ENCODE results near the gene SRGAP2B.
"Not testable (repeated sequence)": the region's sequence is repeated elsewhere in the genome, so short reads cannot be mapped to it uniquely, and the experiment has no call there.

DNA sequence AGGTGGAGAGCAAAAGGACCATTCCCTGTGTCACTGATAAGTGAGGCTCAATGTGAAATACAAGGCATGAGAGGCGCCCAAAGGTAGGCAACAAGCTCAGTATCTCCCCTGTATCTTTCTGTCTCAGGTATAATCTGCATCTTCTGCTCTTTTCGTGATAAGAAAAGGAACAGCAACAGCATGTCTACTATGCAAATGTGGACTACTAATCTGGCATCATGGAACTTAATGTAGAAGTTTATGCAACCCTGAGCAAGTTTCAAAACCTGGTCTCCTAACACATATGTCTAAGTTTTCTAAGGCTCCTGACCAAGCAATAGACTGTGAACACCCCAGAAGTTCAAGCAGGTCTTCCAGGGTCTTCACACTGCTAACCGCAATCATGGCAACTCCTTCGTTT is 81.8 kb downstream of the SRGAP2B start:
- TF ChIP-seq, protein P1, sequence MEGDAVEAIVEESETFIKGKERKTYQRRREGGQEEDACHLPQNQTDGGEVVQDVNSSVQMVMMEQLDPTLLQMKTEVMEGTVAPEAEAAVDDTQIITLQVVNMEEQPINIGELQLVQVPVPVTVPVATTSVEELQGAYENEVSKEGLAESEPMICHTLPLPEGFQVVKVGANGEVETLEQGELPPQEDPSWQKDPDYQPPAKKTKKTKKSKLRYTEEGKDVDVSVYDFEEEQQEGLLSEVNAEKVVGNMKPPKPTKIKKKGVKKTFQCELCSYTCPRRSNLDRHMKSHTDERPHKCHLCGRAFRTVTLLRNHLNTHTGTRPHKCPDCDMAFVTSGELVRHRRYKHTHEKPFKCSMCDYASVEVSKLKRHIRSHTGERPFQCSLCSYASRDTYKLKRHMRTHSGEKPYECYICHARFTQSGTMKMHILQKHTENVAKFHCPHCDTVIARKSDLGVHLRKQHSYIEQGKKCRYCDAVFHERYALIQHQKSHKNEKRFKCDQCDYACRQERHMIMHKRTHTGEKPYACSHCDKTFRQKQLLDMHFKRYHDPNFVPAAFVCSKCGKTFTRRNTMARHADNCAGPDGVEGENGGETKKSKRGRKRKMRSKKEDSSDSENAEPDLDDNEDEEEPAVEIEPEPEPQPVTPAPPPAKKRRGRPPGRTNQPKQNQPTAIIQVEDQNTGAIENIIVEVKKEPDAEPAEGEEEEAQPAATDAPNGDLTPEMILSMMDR (IDR thresholded peaks at IDR 0.05 in 2 of 3, conservative IDR thresholded peaks at IDR 0.05 in 1 of 3; ENCODE audit: control insufficient read depth in 2 of 3, extremely low read depth in 1 of 3, insufficient read depth in 1 of 3, low read depth in 3 of 3, low read length in 3 of 3) = not testable (repeated sequence)
- not testable (repeated sequence) for TF ChIP-seq JUND (IDR thresholded peaks at IDR 0.05; ENCODE audit: low read depth, low read length); EP300 (IDR thresholded peaks at IDR 0.05; ENCODE audit: borderline replicate concordance in 1 of 2, control insufficient read depth in 1 of 2, low read depth in 2 of 2, low read length in 2 of 2); MTA3 (IDR thresholded peaks at IDR 0.05; ENCODE audit: borderline replicate concordance, low read length); MEF2A (IDR thresholded peaks at IDR 0.05; ENCODE audit: insufficient read depth, low read depth, low read length); KDM1A (IDR thresholded peaks at IDR 0.05; ENCODE audit: borderline replicate concordance); ZZZ3 (IDR thresholded peaks at IDR 0.05; ENCODE audit: control insufficient read depth, insufficient read length, low read depth); ZNF274 (IDR thresholded peaks at IDR 0.05; ENCODE audit: insufficient read depth, insufficient read length); RAD21 (IDR thresholded peaks at IDR 0.05; ENCODE audit: insufficient read depth, low read depth, low read length)
- TF ChIP-seq, protein P2, sequence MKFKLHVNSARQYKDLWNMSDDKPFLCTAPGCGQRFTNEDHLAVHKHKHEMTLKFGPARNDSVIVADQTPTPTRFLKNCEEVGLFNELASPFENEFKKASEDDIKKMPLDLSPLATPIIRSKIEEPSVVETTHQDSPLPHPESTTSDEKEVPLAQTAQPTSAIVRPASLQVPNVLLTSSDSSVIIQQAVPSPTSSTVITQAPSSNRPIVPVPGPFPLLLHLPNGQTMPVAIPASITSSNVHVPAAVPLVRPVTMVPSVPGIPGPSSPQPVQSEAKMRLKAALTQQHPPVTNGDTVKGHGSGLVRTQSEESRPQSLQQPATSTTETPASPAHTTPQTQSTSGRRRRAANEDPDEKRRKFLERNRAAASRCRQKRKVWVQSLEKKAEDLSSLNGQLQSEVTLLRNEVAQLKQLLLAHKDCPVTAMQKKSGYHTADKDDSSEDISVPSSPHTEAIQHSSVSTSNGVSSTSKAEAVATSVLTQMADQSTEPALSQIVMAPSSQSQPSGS (IDR thresholded peaks at IDR 0.05; ENCODE audit: low read length) = not testable (repeated sequence)

All from GM12878 (cell line).